ENCODE measurements around the gene RMDN3. TPM values are rescaled to one million over a fixed set of nuclear protein-coding genes. Genes with fewer than 3 reads are reported as not detected.

RMDN3 gene
- total and polyA plus RNA-seq, 4 donors = 20.9 to 94.4 (median 43.1) TPM

GRCh38 chr15:40762919-40763800 is 8.1 kb upstream of the RMDN3 start:
- WGBS, 2 donors = 31% methylated on average over 55 of the region's 55 CpGs
- H3K9ac ChIP-seq (ENCODE audit: insufficient read depth in 1 of 2, low read length in 2 of 2) = no peak overlapping the region

GRCh38 chr15:40759961-40760360 is 4.9 kb upstream of the RMDN3 start:
- Histone ChIP-seq H3K27ac (ENCODE audit: low read depth in 1 of 2, low read length in 1 of 2) (no peak overlapping the region), H3K9me3 (ENCODE audit: control insufficient read depth in 4 of 4, insufficient read depth in 3 of 4, low read length in 3 of 4) (no peaks in the 10 kb centered on the region), H3K9ac (ENCODE audit: insufficient read depth in 1 of 2, low read length in 2 of 2) (no peak overlapping the region), H3K27me3 (ENCODE audit: control insufficient read depth in 3 of 3, insufficient read depth in 3 of 3, low read length in 2 of 3) (no peaks in the 10 kb centered on the region), H3K4me1 (ENCODE audit: control insufficient read depth in 5 of 5, insufficient read depth in 5 of 5, low read length in 5 of 5) (peaks cover 0 to 20% (median 0%) of the 10 kb centered on the region in 5 donors), H3K36me3 (ENCODE audit: control insufficient read depth in 4 of 4, insufficient read depth in 4 of 4, low read length in 4 of 4) (no peaks in the 10 kb centered on the region), H3K4me3 (no peak overlapping the region)
- WGBS, 2 donors = 89 to 95% methylated on average over 5 of the region's 5 CpGs
- DNase-seq (no peak), ATAC-seq (ENCODE audit: insufficient read depth, low FRiP score) (no peak)
- TF ChIP-seq CTCF (IDR thresholded peaks at IDR 0.05; ENCODE audit: control extremely low read depth, extremely low read depth) = no peak

More at GRCh38 chr15:40762919-40763800, 8.1 kb upstream of the RMDN3 start:
- no peak for TF ChIP-seq CTCF (IDR thresholded peaks at IDR 0.05; ENCODE audit: control extremely low read depth, extremely low read depth)
- peak overlapping the region; percentile 46 for H3K4me3 ChIP-seq
- H3K27me3 ChIP-seq (ENCODE audit: control insufficient read depth in 3 of 3, insufficient read depth in 3 of 3, low read length in 2 of 3) = no peaks in the 10 kb centered on the region
- peaks cover 0 to 31% (median 0%) of the 10 kb centered on the region in 5 donors for H3K4me1 ChIP-seq (ENCODE audit: control insufficient read depth in 5 of 5, insufficient read depth in 5 of 5, low read length in 5 of 5)
- peak overlapping the region in 1 of 2 donors; percentile 89 for H3K27ac ChIP-seq (ENCODE audit: low read depth in 1 of 2, low read length in 1 of 2)
- peak; percentile 86 to 89 (median 88) for DNase-seq
- peak; percentile 34 for ATAC-seq (ENCODE audit: insufficient read depth, low FRiP score)
- H3K9me3 ChIP-seq (ENCODE audit: control insufficient read depth in 4 of 4, insufficient read depth in 3 of 4, low read length in 3 of 4) = no peaks in the 10 kb centered on the region
- peaks cover 0 to 11% (median 0%) of the 10 kb centered on the region in 4 donors for H3K36me3 ChIP-seq (ENCODE audit: control insufficient read depth in 4 of 4, insufficient read depth in 4 of 4, low read length in 4 of 4)

GRCh38 chr15:40756938-40757337 is 1.9 kb upstream of the RMDN3 start:
- Histone ChIP-seq H3K27me3 (ENCODE audit: control insufficient read depth in 3 of 3, insufficient read depth in 3 of 3, low read length in 2 of 3) (no peaks in the 10 kb centered on the region), H3K27ac (ENCODE audit: low read depth in 1 of 2, low read length in 1 of 2) (no peak overlapping the region), H3K36me3 (ENCODE audit: control insufficient read depth in 4 of 4, insufficient read depth in 4 of 4, low read length in 4 of 4) (peaks cover 0 to 9% (median 2%) of the 10 kb centered on the region in 4 donors), H3K4me3 (no peak overlapping the region), H3K9ac (ENCODE audit: insufficient read depth in 1 of 2, low read length in 2 of 2) (no peak overlapping the region), H3K9me3 (ENCODE audit: control insufficient read depth in 4 of 4, insufficient read depth in 3 of 4, low read length in 3 of 4) (no peaks in the 10 kb centered on the region), H3K4me1 (ENCODE audit: control insufficient read depth in 5 of 5, insufficient read depth in 5 of 5, low read length in 5 of 5) (peaks cover 0 to 9% (median 0%) of the 10 kb centered on the region in 5 donors)
- DNase-seq = no peak
- no peak for ATAC-seq (ENCODE audit: insufficient read depth, low FRiP score)
- 32 to 45% methylated on average over 6 of the region's 6 CpGs for WGBS, 2 donors
- TF ChIP-seq CTCF (IDR thresholded peaks at IDR 0.05; ENCODE audit: control extremely low read depth, extremely low read depth) = no peak

All from lung (tissue), 12 donors.